SKM-1 (cell line): ENCODE results near the gene CCDC169.
"Not testable (repeated sequence)": the region's sequence is repeated elsewhere in the genome, so short reads cannot be mapped to it uniquely, and the experiment has no call there.

ENCODE experiments used
- DNase-seq: peaks from one replicate; lab custom pipeline; 2025; ENCODE audit not compliant: unreplicated experiment; lab: John Stamatoyannopoulos, UW

Gene CCDC169

DNA sequence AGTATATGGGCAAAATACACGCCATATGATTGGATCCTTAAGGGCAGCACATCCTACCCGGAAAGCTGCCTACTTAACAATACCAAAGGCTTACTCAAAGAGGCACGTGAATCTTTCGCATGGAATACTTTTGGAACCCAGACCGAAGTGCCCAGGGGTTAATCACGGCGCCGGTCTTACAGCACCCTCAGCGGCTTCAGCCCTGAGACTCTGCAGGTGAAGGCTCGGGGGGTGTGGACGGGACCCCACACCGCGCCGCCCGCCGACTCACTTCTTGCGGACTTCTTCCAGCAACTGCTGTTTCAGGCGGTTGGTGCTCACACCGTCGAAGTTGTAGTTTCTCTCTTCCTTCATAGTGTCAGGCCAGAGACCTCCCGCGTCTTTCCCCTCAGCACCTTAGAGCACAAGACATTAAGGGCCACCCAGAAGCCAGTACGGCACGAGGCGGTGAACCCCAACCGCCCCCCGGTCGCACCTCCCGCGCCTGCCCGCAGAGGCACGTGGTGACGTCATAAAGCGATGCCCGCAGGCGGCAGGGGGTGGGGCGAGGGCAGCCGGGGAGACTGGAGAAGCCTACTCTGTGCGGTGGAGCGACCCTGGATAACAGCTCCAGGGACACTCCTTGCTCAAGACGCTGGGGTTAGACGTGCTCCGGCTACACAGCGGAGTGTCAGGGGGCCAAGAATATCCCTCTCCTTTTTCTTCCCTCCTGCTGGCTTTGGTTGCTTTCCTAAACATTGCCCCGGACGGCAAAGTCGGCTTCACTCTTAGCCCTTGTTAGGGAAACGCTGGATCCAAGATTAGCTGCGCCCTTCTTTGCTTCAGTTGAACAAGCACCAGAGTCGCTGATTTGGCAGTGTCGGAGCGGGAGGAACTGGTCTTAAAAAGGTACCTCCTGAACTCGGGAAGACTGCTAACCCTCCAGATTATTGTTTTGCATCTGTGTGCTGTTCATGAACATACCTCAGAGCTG lies at the start of gene CCDC169:
Gene CCDC169, minus strand, starts transcription at position 449 of the 973 bp plus-strand sequence. Its CDS starts 95 bp downstream, at position 354.
- peak; percentile 54 for DNase-seq

DNA sequence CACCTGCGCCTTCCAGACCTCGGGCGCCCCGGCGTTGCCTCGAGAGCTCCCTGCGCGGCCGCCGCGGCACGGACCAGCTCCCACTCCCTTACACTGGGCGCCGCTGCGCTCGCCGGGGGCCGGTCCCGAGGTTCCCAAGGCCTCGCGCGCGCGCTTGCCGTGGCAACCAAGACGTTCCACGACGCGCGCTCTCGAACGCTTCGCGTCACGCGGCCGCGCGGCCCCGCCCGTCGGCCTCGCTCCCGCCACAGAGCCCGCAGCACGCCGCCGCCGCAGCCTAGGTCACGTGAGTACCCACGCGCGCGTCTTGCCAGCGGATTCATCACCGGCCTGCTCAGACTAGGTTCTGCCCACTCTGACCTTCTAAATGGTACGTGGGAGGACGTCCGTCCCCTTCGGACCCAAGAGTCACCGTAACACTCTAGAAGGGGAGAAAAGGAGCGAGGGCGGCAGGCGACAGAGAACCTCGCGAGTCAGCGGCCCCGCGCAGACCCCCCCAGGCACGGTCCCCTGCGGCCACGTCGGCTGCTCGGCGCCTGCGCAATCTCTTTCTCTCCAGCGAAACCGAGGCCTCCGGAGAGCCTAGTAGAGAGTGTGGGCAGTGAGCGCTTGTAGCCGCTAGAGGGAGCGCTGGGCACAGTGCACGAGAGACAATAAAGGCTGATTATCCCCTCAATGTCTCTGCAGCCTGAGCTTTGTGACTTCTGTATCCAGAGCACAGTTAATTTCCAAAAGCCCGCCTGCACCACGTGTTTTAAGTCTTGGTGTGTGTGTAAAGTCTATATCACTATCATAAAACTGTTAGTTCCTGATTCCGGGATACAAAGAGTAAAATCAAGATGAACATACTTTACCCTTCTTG lies 48.8 kb upstream of the CCDC169 start, which contains the start of gene SPART:
Gene SPART, minus strand, starts transcription at position 173 of the 862 bp plus-strand sequence. CDS start 10,564 bp downstream, outside the sequence.
- peak; percentile 85 for DNase-seq

DNA sequence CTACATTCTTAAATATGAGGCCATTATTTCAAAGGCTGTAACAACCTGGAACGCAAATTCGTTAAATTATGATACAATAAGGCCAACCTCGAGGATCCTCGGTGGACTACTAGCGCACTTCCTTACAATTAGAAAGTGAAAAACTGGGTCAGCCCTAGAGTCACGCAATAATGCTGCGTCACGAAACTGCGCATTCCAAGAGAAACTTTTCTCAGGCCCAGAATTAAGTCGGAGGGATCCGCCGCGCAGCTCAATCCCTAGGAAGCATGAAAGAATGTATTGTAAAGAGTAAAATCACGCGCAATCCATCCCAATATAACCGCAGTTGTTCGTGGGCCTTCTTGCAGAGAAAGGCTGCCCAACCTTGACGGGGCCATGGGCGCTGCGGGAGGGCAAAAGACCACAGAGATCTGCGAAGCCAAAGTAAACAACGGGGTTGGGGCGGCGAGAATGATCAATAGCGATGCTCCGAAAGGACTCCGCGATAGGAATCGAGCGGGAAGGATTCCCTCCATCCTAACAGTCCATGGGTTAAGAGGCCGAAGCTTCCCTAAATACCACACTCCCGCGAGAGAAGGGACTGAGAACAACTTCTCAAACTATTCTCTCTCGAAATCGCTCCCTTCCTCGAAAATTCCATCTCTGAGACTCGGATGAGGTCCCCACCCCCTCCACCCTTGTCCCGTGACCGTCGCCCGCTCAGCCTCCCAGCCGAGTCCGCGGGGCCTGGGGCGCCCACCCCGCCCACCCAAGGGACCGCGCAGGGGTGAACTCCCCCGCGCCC lies 48.0 kb upstream of the CCDC169 start:
- peak; percentile 57 for DNase-seq

DNA sequence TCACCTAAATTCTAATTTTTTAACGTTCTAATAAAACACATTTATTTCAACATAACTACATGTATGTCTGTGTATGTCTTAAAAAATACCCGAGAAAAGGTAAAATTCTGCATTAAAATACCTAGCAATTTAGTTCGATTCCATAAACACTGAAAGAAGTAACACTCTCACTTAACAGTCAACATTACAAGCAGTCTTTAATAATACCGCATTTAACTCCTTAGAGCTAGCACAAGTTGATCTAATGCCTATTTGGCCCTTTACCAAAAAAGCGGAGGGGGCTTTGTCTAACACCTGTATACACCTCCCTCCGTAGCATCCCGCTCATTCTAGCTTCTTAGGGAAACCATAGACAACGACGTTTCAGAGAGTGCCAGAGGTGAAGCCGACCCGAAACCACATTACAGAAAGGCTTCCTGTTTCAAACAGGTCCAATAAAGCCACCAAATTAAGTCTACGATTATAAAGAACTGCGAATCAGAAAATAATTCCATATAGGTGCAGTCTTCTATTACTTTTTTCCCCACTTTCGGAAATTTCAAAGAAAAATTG lies 47.3 kb upstream of the CCDC169 start:
- no peak for DNase-seq

DNA sequence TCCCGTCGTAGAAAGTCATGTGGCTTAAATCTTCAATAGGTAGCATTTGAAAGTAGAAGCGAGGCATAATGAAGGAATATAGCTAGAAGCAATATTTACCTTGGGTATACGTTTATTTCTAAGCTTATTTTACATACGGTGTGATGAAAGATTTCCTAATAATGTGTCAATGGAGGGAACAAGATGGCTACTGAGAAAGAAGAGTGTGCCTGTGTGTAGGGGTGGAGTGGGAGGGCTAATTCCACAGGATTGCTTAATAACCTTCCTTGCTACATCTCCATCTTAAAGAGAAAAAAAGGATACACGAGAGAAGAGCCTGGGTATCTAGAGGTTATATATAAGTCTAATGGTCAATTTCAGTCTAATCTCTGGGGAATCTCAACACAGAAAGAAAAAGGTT lies 46.6 kb upstream of the CCDC169 start:
- DNase-seq, result peak; percentile 53

DNA sequence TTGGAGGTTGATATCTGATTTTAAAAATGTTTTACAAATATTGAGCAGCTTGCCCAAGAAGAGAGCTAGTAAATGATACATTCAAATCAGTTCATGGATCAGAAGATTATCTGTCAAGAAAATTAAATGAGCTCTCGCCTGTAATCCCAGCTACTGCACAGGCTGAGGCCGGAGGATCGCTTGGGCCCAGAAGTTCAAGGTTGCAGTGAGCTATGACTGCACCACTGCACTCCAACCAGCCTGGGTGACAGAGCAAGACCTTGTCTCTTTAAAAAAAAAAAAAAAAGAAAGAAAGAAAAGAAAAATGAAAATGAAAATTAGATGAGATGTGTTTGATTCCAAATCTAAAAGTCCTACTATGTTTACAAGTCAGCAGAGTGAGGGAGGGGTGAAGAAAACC lies 46.2 kb upstream of the CCDC169 start:
- DNase-seq, result no peak

DNA sequence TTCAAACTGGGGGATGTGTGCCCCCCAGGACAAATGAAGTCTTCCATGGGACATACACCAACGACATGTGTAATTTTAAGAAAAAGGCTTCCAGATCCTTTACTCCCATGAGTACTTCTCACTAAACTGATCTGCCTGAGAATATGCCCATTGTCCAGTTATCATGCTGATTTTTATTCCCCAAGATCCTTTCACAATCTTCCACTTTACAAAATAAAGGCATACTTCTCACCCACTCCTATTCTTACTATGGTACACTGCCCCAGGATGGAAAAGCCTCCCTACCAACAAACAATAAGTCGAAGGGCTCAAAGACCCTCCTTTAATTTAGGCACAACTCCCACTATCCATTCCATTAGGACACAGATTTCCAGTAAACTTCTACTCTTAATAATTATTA lies 45.1 kb upstream of the CCDC169 start:
- DNase-seq, result no peak

DNA sequence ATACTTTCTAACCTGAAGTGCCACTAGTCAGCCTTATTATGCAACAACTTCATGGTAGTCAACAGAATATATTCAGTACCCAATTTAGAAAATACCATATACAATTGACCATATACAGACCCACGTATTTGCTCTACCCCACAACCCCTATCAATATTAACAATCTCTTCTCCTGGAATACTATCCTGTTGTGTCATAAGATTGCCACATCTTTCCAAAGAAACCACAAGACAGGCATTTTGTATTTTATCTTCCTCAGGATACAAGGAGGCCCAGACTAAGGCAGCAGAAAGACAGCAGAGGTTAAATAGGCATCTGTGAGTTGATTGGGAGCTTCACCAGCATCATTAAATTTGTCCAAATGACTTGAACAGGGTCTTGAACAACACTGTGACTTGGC lies 44.1 kb upstream of the CCDC169 start:
- no peak for DNase-seq

DNA sequence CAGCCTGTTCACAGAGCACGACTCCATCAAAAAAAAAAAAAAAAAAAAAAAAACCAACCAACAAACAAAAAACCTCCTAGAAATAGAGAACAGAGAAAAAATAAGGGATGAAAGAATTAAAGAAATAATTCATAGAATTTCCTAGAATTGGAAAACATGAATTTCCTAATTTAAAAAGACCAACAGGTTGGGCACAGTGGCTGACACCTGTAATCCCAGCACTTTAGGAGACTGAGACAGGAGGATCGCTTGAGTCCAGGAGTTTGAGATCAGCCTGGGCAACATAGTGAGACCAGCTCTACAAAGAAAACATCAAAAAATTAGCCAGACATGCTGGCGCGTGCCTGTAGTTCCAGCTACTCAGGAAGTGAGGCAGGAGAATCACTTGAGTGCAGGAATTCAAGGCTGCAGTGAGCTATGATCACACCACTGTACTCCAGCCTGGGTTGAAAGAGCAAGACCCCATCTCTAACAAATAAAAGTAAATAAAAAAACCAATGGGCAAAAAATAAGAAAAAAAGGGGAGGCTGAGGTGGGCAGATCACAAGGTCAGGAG lies 42.1 kb upstream of the CCDC169 start:
- no peak for DNase-seq

DNA sequence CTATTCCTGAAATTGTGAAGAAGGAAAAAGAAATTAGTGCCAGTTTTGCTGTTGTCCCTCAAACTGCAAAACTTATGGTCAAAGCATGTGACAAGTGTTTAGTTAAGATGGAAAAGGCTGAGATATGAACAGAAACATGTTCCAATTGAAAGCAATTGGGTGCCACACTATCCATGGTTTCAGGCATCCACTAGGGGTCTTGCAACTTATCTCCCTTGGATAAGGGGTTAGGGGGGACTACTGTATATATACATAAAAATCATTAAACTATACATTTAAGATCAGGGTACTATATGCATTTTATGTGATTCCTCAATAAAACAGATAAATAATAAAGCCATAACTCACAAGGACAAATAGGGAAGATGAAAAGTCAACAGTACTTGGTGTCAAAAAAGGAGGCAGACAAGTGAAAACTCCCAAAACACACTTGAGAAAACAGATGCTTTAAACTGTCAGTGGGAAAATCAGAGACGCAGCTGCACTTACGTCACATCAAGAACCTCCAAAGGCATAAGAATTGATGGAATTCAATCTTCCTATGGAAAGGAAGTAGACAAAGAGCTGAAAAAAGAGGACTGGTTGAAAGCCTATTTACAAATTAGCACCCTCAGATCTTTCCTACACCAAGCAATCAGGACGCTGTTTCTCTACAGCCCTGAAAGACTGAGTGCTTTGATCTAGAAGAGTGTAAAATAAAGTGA lies 40.5 kb upstream of the CCDC169 start:
- DNase-seq, result no peak

DNA sequence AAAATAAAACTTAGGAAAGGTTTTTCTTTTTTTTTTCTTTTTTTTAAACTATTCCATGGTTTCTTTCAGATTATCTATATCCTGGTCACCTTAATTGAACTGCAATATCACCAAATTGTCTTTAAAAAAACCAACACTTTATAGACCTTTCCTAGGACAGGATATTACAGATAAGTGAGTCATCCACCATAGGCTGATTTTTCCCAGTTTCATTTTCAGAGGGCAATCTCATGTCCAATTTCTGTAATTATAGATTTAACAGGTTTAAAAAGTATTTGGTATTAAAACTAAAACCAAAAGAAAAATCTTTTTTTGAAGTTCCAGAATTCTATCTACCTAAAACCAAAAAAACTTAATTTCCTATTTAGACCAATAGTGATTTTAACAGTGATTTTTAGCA lies 35.4 kb upstream of the CCDC169 start:
- no peak for DNase-seq

DNA sequence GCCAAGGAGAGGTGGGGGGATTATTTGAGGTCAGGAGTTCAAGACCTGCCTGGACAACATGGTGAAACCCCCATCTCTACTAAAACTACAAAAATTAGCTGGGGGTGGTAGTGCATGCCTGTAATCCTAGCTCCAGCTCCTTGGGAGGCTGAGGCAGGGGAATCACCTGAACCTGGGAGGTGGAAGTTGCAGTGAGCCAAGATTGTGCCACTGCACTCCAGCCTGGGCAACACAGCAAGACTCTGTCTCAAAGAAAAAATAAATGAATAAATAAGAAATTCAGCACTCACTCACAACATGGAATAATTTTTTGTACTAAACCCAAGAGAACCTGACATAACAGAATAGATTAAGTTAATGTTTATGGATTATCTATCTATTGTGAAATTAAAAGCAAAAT lies 34.6 kb upstream of the CCDC169 start:
- not testable (repeated sequence) for DNase-seq

DNA sequence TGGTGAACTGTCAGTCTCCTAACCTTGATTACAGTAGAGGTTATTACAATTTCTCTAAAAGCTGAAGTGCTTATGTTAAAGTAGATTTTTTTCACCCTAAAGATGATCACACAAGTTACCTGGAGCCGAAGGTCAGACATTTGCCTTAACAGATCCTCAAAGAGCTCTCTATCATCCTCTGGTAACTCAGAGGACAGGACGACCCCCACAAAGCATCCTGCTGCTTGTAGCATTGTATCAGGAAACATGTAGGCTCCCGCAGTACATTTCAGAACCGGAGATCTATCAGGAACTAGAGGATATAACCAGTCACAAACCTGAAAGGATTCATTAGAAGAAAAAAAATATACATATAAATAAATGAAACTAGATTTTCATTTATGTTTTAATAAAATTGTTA lies 33.7 kb upstream of the CCDC169 start:
- DNase-seq, result no peak

DNA sequence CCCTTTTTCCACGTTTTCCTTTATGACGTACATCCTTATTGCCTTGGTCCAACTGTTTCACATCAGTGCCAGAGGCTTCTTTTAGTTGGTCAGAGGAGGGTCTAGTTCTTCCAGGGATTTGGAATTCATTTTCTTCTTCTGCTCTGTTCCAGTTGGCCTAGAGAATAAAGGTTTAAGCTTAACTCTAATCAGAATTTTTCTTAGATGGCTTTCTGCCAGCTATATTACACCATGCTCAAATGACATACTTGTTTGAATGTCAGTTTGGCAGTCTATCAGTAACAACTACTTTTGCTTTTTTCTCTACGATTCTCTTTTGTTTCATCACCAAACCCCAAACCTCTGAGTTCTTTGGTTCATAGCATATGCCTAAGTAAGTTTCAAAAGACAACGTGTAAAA lies 31.7 kb upstream of the CCDC169 start:
- DNase-seq, result no peak

DNA sequence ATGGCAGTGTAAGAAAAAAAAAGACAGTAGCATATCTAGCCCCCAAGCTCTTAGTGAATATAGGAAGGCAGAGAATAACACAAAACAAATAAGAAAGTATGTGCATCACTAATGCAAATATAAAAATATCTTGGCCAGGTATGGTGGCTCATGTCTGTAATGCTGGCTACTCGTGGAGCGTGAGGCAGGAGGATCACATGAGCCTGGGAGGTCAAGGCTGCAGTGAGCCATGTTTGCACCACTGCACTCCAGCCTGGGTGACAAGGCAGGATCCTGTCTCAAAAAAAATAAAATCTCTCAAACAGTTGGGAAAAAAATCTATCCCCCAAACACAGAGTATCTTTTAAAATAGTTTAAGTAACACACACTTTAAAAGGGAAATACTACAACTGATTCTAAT lies 31.2 kb upstream of the CCDC169 start:
- no peak for DNase-seq

DNA sequence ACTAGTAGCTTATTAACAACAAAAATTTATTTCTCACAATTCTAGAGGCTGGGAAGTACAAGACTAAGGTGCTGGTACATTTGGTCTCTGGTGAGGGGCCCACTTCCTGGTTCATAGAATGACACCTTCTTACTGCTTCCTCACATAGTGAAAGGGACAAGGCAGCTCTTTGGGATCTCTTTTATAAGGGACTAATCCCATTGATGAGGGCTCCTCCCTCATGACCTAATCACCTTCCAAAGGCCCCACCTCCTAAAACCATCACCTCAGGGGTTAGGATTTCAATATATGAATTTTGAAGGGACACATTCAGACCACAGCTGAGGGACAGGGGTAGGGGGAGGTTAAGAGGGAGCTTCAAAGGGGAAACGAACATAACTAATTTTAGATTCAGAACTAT lies 28.3 kb upstream of the CCDC169 start:
- DNase-seq, result no peak

DNA sequence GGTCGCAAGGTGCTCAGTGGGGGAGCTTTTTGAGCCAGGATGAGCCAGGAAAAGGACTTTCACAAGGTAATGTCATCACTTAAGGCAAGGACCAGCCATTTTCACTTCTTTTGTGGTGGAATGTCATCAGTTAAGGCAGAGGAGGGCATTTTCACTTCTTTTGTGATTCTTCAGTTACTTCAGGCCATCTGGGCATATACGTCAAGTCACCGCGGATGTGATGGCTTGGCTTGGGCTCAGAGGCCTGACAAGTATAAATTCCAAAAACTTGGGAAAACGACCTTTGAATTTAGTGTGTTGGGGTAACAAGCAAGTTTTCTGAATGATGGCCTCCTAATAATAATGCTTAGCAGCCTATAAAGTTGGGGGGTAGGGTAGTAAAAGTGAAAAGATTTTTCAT lies 27.3 kb upstream of the CCDC169 start:
- not testable (repeated sequence) for DNase-seq

DNA sequence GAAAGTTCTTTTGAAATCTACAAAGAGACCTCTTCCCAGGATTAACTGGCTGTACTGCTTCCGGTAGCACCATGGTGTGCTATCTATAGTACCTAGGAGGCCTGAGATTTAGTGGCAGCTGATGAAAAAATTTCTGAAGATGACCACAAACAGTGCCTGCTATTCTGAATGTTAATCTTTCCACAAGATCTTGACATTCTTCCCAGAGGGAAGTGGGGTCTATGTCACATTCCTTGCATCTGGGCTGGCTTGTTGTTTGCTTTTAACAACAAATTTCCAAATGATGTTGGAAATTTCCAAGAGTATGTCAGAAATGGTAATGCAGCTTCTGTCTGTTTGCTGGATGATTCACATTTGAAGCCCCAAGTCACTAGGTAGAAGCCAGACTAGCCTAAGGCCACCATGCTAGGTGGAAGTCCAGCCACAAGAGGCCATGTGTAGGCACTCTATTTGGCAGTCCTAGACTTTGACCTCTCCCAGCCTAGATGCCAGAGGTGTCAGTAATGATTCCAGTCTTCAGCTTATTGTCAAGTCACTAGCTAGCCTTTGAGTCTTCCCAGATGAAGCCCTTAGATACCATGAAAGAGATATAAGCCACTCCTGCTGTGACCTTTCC lies 26.4 kb upstream of the CCDC169 start:
- no peak for DNase-seq

DNA sequence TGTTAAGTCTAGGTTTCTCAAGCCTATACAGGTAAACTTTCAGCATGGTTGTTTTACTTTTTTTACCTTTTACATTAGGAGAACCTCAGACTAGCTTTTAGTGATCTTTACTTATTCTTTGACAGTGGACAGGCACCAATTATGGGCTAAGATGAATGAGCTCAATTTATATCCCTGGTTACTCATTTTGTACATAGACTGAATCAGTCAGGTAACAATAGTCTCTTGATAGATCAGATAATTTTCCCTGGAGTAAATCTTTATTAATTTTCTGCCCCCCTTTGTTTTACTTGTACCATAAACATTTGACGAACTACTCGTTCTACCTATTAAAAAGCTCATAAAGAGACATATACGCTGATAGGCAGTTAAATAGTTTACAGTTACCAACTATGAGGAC lies 25.8 kb upstream of the CCDC169 start:
- DNase-seq, result no peak
